ENCODE measurements around the gene FECH.
A peak's percentile ranks its signal among the peaks of the same experiment; 100 is the strongest.

Gene FECH

DNA sequence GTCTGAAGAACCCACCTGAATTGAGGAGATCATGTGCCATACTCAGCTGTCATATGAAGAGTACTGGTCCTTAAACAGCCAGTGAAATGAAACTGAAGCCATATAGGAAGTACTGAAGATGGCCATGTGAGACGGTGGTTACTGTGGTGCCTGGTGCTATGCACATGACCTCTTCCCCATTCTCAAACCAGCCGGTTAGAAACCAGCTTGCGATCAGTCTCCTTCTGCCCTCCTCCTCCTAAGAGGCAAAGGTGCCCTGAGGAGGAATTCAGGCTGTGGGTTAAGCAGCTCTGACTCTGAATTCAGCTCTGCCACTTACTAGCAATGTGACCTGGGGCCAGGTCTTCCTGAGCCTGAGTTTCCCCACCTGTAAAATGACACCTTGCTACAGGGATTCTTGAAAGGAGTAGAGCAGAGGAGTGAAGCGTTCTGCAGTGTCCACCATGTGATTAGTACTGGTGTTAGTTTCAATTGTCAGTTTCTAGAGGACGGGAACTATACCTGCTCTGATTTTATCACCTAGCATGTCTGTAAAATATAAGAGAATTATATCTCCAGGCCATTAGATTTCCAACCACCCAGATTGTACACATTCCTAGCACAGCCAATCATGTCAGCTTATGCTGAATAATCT is 5.1 kb downstream of the FECH start:
- no peak for DNase-seq (ENCODE audit: low read depth)

DNA sequence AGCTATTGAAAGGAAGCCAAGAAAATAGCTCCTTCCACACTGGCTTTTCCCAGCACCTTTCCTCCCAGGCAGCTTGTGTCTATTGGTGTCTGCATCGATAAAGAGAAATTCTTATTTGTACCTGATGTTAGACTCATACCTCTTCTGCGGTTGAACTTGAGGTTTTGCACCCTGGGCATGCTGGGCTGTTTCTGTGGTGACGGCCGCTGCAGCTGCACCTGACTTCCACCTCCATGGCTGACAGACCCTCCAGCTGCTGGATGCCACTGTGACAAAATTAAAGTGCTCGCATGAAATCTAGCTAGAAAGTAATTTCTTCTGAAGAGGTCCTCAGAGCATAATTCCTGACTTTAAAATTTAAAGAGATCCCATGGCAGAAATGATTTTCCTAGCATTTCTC is 6.6 kb downstream of the FECH start:
- no peak for DNase-seq (ENCODE audit: low read depth)

DNA sequence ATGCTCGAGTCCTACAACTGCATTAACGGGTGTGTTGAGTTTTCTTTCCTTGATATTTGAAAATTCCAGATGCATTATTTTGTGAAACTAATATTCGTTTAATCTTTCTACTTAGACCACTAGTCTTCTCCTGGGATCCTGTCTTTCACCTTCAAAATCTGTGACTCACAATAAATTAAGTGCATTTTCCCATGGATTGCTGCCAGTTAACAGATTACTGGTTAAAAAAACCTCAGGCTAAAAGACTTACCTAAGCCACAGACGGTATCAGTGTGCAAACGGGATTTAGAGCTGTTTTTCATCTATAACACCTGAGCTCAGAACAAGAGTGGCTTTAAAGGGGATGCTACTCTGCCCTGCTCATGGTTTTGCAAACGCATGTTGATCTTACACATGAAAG is 10.2 kb downstream of the FECH start:
- DNase-seq (ENCODE audit: low read depth): no peak

GRCh38 chr18:57575542-57575941 is 11.0 kb downstream of the FECH start:
- no peak for DNase-seq (ENCODE audit: low read depth)

DNA sequence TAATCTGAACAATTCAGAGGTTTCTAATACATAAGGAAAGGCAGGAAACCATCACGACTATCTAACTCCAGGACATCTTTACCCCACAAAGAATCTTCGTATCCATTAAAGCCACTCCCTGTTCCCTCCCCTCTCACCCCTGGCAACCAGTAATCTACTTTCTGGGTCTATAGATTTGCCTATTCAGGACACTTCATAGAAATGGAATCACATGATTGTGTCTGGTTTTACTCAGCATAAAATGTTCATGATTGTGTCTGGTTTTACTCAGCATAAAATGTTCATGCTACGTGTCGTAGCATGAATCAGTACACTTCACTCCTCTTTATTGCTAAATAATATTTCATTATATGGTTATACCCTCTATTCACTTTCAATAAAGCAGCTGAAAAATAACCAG is 11.6 kb downstream of the FECH start:
- no peak for DNase-seq (ENCODE audit: low read depth)

GRCh38 chr18:57570162-57570561 is 16.3 kb downstream of the FECH start:
- DNase-seq (ENCODE audit: low read depth): no peak

DNA sequence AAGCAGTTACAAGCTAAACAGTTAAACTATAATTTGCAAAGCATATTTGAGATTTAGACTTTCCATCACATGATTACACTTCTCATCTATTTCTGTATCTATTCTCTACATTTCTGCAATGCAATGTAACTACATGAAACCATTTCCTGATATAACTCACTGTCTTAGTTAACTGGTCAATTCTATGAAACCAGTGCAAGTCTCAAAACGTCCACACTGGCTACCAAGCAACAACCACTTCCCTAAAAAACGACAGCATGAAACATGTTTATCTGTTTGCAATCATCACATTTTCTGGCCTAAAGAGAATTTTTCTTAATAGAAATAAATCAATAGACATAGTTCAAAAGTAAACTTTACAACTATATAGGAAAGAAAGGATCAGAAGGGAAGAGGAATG is 17.4 kb downstream of the FECH start:
- DNase-seq (ENCODE audit: low read depth): no peak

- DNase-seq (ENCODE audit: low read depth): peak; percentile 9
Observed at GRCh38 chr18:57561728-57562423, 24.6 kb downstream of the FECH start.

GRCh38 chr18:57561261-57561660 is 25.2 kb downstream of the FECH start:
- no peak for DNase-seq (ENCODE audit: low read depth)

DNA sequence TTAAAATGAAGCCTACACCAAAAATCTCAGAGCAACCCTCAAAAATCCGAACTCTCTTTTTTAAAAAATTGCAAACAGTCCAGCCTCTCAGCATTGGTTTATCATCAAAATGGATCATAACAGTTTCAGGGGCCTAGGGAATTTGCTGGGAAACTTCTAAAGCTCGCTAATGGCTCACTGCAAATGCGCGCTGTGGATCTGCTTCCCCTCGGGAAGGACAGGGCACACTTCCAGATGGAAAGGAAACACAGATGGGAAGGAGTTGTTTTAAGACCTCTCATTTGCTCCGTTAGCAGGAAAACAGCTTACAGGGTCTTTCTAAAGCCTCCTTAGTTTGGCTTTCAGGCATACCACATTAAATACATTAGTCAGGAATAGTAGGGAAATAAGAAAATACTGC is 27.2 kb downstream of the FECH start:
- no peak for DNase-seq (ENCODE audit: low read depth)

DNA sequence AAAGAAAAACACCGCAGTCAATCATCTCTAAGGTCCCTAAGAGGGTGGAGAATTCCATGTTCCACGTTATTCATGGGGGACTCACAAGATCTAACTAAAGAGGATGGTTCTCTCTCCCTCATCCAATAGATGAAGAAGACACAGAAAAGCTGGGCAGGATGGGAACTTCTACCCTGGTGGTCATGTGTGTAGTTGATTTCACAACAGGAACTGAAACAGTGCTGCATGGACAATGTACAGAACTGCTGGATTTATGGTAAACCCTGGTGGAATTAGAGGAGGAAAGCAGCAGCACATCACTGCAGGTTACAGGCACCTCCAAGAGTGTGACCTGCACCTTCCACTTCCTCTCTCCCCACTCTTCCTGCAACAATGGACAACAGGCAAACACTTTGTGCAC is 31.4 kb downstream of the FECH start:
- DNase-seq (ENCODE audit: low read depth): no peak

DNA sequence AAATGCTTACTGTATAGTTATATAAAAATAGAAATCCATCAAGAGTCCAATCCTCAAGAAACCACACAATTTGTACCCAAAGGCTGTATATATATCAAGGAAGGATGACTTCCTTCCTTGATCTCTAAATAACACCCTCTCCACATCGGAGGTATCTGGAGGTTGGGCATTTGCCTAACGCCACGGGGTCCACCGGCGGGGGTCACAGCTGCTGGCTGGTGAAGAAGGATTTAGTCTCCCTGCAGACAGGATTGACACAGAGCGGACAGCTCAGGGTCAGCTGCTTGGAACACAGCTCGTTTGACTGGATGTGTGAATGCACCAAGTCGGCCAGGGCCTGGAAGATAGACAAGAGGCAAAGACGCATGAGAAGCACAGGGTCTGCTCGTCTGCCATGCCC is 36.0 kb downstream of the FECH start:
- no peak for DNase-seq (ENCODE audit: low read depth)

- DNase-seq (ENCODE audit: low read depth): no peak
Observed at GRCh38 chr18:57547260-57547659, 39.2 kb downstream of the FECH start.

DNA sequence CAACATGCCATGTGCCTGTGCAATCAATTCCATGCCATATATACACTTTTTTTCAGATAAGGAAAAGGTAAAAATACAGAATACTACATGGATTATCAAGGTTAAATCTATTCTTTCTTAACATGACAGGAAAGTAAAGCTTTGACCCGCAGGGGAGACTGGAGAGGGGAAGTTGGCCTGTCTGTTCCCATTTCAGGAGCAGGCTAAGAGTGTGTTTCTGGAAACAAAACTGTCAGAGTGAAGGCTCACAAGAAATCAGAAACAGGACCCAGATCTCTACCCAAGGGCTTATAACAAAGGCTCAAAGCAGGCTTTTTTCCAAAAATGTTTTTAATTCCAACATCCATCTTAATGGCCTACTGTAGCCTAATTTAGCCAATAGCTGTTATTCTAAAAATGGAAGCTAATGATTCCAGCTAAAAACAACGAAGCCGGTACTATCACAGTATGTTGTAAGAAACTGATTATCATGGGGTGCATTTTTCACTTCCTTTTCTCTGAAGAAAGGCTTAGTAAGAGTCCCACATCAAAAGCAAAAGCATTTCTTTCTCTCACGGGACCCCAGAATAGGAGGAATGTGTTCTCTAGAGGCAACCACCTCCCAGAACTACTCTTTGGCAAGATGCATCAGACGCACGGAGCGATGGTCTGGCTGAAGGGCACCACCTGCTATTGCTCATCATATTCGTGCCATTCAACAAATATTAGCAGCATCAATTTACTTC is 41.4 kb downstream of the FECH start:
- no peak for DNase-seq (ENCODE audit: low read depth)

- DNase-seq (ENCODE audit: low read depth): no peak
Observed at GRCh38 chr18:57543560-57543959, 42.9 kb downstream of the FECH start.

GRCh38 chr18:57542812-57543427 is 43.6 kb downstream of the FECH start:
- peak; percentile 44 for DNase-seq (ENCODE audit: low read depth)

DNA sequence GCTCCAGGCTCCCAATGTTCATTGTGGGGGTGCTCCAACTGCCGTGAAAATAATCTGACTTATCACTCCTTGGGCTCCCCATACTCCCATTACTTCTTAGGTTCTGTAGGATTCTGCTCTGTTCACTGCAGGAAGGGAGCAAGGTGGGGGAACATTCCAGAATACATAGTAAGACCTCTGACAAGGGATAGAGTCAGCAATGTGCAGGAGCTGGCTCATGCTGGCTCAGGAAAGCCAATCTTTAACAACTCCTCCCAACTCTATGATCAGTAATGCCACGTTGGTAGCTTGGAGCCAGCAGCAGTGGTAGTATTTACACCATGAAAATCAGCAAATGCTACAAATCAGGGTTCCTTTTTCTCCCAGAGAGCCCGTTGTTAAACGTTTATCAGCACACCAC is 44.4 kb downstream of the FECH start:
- peak; percentile 42 for DNase-seq (ENCODE audit: low read depth)

- no peak for DNase-seq (ENCODE audit: low read depth)
Observed at GRCh38 chr18:57539702-57540101, 46.8 kb downstream of the FECH start.

DNA sequence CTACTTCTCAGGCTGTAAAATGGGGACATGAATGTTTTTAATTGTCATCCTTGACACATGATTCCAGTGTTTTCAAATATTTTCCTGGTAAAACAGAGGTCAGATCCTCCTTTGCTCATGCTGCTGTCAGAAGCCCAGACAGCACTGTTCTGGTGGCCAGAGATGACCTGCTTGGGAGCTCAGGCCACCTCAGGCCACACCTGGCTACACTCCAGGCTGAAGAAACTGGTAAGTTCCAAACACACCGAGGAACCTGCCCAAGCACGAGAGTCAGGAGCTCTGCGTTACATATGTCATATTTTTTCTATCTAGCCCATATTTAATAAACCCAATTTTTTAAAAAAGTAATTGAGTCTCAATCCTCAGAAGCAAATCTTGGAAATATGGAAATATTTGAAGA is 47.9 kb downstream of the FECH start:
- DNase-seq (ENCODE audit: low read depth): no peak

DNA sequence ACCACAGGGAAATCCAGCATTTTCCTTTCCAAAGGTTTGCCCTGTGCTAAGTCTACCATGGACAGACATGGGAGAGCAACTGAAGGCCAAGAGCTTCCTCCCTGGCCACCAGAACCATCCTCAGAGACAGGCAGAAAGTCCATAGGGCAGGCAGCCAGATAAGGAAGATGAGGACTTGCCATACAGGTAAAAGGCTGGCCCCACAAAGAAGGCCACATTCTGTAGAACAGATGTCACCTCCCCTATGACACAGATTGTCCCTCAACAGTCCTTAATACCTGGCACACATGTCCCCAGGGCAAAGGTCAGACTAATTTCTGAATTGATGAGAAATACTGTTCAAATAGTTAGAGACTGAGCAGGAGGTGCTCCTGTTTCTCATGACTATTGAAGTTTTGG is 52.0 kb downstream of the FECH start:
- no peak for DNase-seq (ENCODE audit: low read depth)

DNA sequence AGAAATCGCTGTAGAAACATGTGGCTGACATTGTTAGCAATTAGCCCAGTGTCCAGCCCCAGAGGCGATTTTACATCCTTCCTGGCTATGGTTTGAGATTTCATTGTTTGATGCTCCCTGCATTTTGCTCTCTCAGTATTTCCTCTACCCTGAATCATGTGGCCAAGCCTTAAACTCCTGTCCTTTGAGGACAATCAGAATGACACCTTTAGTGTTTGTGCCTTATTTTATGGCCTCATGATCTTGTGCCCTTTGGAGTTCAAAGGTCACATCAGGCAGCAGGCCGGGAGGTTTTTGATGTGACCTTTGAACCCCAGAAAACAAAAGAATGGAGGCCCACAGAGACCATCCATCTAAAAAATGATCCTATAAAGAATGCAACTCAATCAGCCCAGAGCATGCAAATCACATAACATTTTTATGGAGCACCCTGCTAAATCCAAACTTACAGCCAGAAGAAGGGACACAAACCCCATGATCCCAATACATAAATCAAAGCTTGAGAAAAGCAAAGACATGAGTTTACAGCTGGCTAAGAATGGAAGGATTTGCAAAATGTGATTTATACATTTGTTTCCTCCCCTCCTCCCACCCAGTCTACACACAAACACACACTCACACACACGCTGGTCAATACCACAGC is 52.5 kb downstream of the FECH start:
- no peak for DNase-seq (ENCODE audit: low read depth)
